PC-3 (cell line): ENCODE measurements around the gene PAX7. TPM values are rescaled to one million over a fixed set of nuclear protein-coding genes. Genes with fewer than 3 reads are reported as not detected.

Experiments used
- ATAC-seq: fragments of 200-7000 bp; cut with Tn5 transposase; 2 replicates; pipeline ENCODE4 v1.9.1; 2020; ENCODE audit warnings: mild to moderate bottlenecking, moderate library complexity
- BruUV-seq: library from RNA; stranded (reverse); fragments of 400-500 nt; replicated peaks from 2 replicates; lab custom pipeline; 2021; lab: Mats Ljungman, UMichigan
- CTCF ChIA-PET: fragments of 300-600 bp; sonication (Branson Sonifier 250); formaldehyde crosslinking; loops from one replicate; lab custom pipeline; 2022; ENCODE audit warnings: antibody characterized with exemption; lab: Charles Lee
- POLR2A ChIA-PET: fragments of 300-600 bp; sonication (Branson Sonifier 250); formaldehyde crosslinking; loops from one replicate; lab custom pipeline; 2022; ENCODE audit warnings: antibody characterized with exemption; ENCODE audit not compliant: unreplicated experiment; lab: Charles Lee
- DNase-seq: peaks from one replicate; pipeline ENCODE4 v3.0.0-alpha.2; 2015
- H2AFZ ChIP-seq: fragments of 300-600 bp; sonication (generic); 2 replicates; pipeline ENCODE4 v1.6.0; 2016; ENCODE audit warnings: antibody characterized with exemption, low read length
- H3F3A ChIP-seq: fragments of 300-600 bp; sonication (generic); one replicate; pipeline ENCODE4 v1.6.0; 2017; ENCODE audit warnings: antibody characterized with exemption, low read length, control low read depth, mild to moderate bottlenecking; ENCODE audit not compliant: unreplicated experiment
- H3K27ac ChIP-seq: fragments of 300-600 bp; sonication (generic); 2 replicates; pipeline ENCODE4 v1.5.1; 2016; ENCODE audit warnings: mild to moderate bottlenecking, low read length
- H3K27me3 ChIP-seq: fragments of 300-600 bp; sonication (generic); 2 replicates; pipeline ENCODE4 v1.6.1; 2016; ENCODE audit warnings: low read length, mixed read lengths
- H3K36me3 ChIP-seq: fragments of 300-600 bp; sonication (generic); 2 replicates; pipeline ENCODE4 v1.6.1; 2016; ENCODE audit warnings: low read depth, mixed run types, low read length, mixed read lengths
- H3K4me1 ChIP-seq: fragments of 300-600 bp; sonication (generic); 2 replicates; pipeline ENCODE4 v1.5.1; 2016; ENCODE audit warnings: low read length; ENCODE audit not compliant: insufficient read depth
- H3K4me2 ChIP-seq: fragments of 300-600 bp; sonication (generic); 2 replicates; pipeline ENCODE4 v1.6.0; 2016; ENCODE audit warnings: low read length
- H3K4me3 ChIP-seq: fragments of 300-600 bp; sonication (generic); 2 replicates; pipeline ENCODE4 v1.5.1; 2016; ENCODE audit warnings: mild to moderate bottlenecking, low read length, mixed read lengths
- H3K79me2 ChIP-seq: fragments of 300-600 bp; sonication (generic); 2 replicates; pipeline ENCODE4 v1.6.1; 2017; ENCODE audit warnings: low read length, mixed read lengths
- H3K9ac ChIP-seq: fragments of 300-600 bp; sonication (generic); 2 replicates; pipeline ENCODE4 v1.6.0; 2016; ENCODE audit warnings: mild to moderate bottlenecking, low read length
- H3K9me2 ChIP-seq: fragments of 300-600 bp; sonication (generic); replicated peaks from 2 replicates; pipeline ENCODE4 v1.6.1; 2016; ENCODE audit warnings: mixed run types, low read length, mixed read lengths
- H3K9me3 ChIP-seq: fragments of 300-600 bp; sonication (generic); 2 replicates; pipeline ENCODE4 v1.6.1; 2016; ENCODE audit warnings: low read length, mixed read lengths
- H4K20me1 ChIP-seq: fragments of 300-600 bp; sonication (generic); 2 replicates; pipeline ENCODE4 v1.6.1; 2016; ENCODE audit warnings: low read length, mixed read lengths
- EZH2 ChIP-seq: fragments of 300-600 bp; sonication (generic); IDR thresholded peaks from one replicate; pipeline ENCODE4 v1.6.1; 2017; ENCODE audit warnings: antibody characterized with exemption, mild to moderate bottlenecking, low read length; ENCODE audit not compliant: unreplicated experiment
- EZH2phosphoT487 ChIP-seq: fragments of 300-600 bp; sonication (generic); IDR thresholded peaks from 2 replicates; pipeline ENCODE4 v1.6.1; 2018; ENCODE audit warnings: mild to moderate bottlenecking, antibody characterized with exemption, low read length, borderline replicate concordance
- intact Hi-C: fragments of 100-400 bp; cut with micrococcal nuclease; formaldehyde crosslinking; loops from 2 replicates; pipeline ENCODE4 v1.9.0; 2023
- total RNA-seq: library from RNA; depleted of rRNA; stranded (reverse); fragments of >200 nt; gene quantifications from 2 replicates; pipeline ENCODE4 v1.2.3, GENCODE V29; 2014
- TF ChIP-seq, protein P1 (sequence below): fragments of 300-600 bp; sonication (generic); conservative IDR thresholded peaks from 2 replicates; pipeline ENCODE4 v1.5.1; 2017; ENCODE audit warnings: antibody characterized with exemption, low read depth, mild to moderate bottlenecking, low read length

Gene PAX7
- total RNA-seq, 1 experiment from 2014 or later, result not detected

- no peak overlapping the region for H3K27ac ChIP-seq
- intact Hi-C loops, result no loop called here
- no peak overlapping the region for H3K4me3 ChIP-seq
- H4K20me1 ChIP-seq, result no peaks in the 10 kb centered on the region
- H3K36me3 ChIP-seq, result no peaks in the 10 kb centered on the region
- H3K27me3 ChIP-seq, result peaks cover 82% of the 10 kb centered on the region
- no peaks in the 10 kb centered on the region for H3K9me3 ChIP-seq
- H3K4me1 ChIP-seq, result no peaks in the 10 kb centered on the region
- H2AFZ ChIP-seq, result no peak overlapping the region
- H3K9me2 ChIP-seq, result no peaks in the 10 kb centered on the region
- DNase-seq (no peak), ATAC-seq (no peak)
- no peaks in the 10 kb centered on the region for H3F3A ChIP-seq
- ChIA-PET CTCF (no interaction called here), POLR2A (no interaction called here)
- H3K4me2 ChIP-seq, result no peak overlapping the region
- no peaks in the 10 kb centered on the region for H3K79me2 ChIP-seq
- TF ChIP-seq, protein P1, sequence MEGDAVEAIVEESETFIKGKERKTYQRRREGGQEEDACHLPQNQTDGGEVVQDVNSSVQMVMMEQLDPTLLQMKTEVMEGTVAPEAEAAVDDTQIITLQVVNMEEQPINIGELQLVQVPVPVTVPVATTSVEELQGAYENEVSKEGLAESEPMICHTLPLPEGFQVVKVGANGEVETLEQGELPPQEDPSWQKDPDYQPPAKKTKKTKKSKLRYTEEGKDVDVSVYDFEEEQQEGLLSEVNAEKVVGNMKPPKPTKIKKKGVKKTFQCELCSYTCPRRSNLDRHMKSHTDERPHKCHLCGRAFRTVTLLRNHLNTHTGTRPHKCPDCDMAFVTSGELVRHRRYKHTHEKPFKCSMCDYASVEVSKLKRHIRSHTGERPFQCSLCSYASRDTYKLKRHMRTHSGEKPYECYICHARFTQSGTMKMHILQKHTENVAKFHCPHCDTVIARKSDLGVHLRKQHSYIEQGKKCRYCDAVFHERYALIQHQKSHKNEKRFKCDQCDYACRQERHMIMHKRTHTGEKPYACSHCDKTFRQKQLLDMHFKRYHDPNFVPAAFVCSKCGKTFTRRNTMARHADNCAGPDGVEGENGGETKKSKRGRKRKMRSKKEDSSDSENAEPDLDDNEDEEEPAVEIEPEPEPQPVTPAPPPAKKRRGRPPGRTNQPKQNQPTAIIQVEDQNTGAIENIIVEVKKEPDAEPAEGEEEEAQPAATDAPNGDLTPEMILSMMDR, result no peak
- TF ChIP-seq EZH2, result no peak
- TF ChIP-seq EZH2phosphoT487, result no peak
- H3K9ac ChIP-seq, result no peak overlapping the region
- BruUV-seq, result no TSS peak
Observed at GRCh38 chr1:18634276-18634675, 3.6 kb downstream of the PAX7 start.

DNA sequence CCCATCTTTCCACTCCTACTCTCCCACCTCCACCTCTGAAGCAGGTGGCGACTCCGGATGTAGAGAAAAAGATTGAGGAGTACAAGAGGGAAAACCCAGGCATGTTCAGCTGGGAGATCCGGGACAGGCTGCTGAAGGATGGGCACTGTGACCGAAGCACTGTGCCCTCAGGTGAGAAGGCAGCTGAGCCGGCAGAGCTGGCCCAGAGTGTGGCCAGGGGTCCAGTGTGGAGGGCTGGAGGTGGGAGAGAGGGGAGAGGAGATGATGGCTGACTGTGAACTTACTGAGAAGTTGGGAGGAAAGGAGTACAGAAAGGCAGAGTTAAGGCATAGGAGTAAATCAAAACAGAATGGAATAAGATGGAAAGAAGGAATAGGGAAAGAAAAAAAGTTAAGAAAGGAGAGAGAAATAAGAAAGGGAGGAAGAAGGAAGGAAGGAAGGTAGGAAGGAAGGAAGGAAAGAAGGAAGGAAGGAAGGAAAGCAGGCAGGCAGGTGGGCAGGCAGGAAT is 4.5 kb downstream of the PAX7 start:
- no peaks in the 10 kb centered on the region for H3K4me1 ChIP-seq
- H3K27ac ChIP-seq, result no peak overlapping the region
- H3K27me3 ChIP-seq, result peaks cover 90% of the 10 kb centered on the region
- no peak for ATAC-seq
- ChIA-PET CTCF (no interaction called here), POLR2A (no interaction called here)
- DNase-seq, result no peak
- no peaks in the 10 kb centered on the region for H3F3A ChIP-seq
- intact Hi-C loops, result no loop called here
- H3K4me2 ChIP-seq, result no peak overlapping the region
- H3K79me2 ChIP-seq, result no peaks in the 10 kb centered on the region
- no peaks in the 10 kb centered on the region for H3K36me3 ChIP-seq
- no peak overlapping the region for H3K4me3 ChIP-seq
- H4K20me1 ChIP-seq, result no peaks in the 10 kb centered on the region
- BruUV-seq, result no TSS peak
- no peaks in the 10 kb centered on the region for H3K9me2 ChIP-seq
- H2AFZ ChIP-seq, result no peak overlapping the region
- no peaks in the 10 kb centered on the region for H3K9me3 ChIP-seq
- H3K9ac ChIP-seq, result no peak overlapping the region
- TF ChIP-seq, protein P1, result no peak
- TF ChIP-seq EZH2 (no peak), EZH2phosphoT487 (no peak)

DNA sequence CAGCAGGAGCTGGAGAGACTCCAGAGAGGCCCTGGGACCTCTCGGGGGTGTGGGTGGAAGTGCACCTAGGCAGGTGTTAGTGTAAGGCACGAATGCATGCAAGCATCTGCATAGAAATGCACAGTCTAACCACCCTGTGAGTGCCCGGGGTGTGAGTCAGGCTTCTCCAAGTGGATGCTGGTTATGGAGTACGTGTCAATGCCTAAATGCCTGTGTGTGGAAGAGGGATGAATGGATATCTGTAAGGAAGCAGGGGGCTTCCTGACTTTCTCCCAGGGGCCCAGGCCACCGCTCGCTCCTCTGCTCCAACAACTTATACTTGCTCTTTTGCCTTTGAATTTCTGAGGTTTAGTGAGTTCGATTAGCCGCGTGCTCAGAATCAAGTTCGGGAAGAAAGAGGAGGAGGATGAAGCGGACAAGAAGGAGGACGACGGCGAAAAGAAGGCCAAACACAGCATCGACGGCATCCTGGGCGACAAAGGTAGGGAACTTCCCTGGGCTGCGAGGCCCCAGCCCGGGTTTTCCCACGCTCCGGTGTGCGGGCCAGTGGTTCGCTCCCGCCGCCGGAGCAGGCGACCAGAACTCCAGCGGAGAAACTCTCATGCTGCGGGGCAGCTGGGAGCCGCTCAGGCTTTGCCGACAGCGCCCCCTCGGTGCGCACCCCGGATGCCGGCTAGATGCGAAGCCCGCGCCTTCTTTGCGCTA is 5.4 kb downstream of the PAX7 start:
- H3K9me3 ChIP-seq, result no peaks in the 10 kb centered on the region
- no peaks in the 10 kb centered on the region for H4K20me1 ChIP-seq
- intact Hi-C loops, result no loop called here
- no peaks in the 10 kb centered on the region for H3K9me2 ChIP-seq
- H3F3A ChIP-seq, result no peaks in the 10 kb centered on the region
- ChIA-PET POLR2A (no interaction called here), CTCF (no interaction called here)
- peak; percentile 22 for DNase-seq
- no peaks in the 10 kb centered on the region for H3K36me3 ChIP-seq
- peak; percentile 53; the same call in 1 of the 2 replicates for ATAC-seq
- no peak overlapping the region for H3K4me3 ChIP-seq
- H3K27ac ChIP-seq, result no peak overlapping the region
- no peaks in the 10 kb centered on the region for H3K79me2 ChIP-seq
- no peak overlapping the region for H3K9ac ChIP-seq
- TF ChIP-seq EZH2phosphoT487 (no peak), EZH2 (no peak)
- TF ChIP-seq, protein P1, result no peak
- H3K27me3 ChIP-seq, result peaks cover 96% of the 10 kb centered on the region
- no TSS peak for BruUV-seq
- H2AFZ ChIP-seq, result no peak overlapping the region
- no peak overlapping the region for H3K4me2 ChIP-seq
- no peaks in the 10 kb centered on the region for H3K4me1 ChIP-seq
